ENCODE results near the gene CCDC102A.

The CCDC102A gene

GRCh38 chr16:57513371-57514102, 22.8 kb downstream of the CCDC102A start:
- no peak for DNase-seq (ENCODE audit: low read depth)
- TF ChIP-seq CTCF (conservative IDR thresholded peaks at IDR 0.05; ENCODE audit: low read depth, low read length): no peak

GRCh38 chr16:57512296-57513001, 23.9 kb downstream of the CCDC102A start:
- no peak for DNase-seq (ENCODE audit: low read depth)
- TF ChIP-seq CTCF (conservative IDR thresholded peaks at IDR 0.05; ENCODE audit: low read depth, low read length): no peak

More at GRCh38 chr16:57513371-57514102, 22.8 kb downstream of the CCDC102A start:
- no peak overlapping the region for H3K4me3 ChIP-seq (ENCODE audit: low read depth, low read length)

GRCh38 chr16:57510016-57510871, 26.1 kb downstream of the CCDC102A start:
- TF ChIP-seq CTCF (conservative IDR thresholded peaks at IDR 0.05; ENCODE audit: low read depth, low read length): no peak
- no peak overlapping the region for H3K4me3 ChIP-seq (ENCODE audit: low read depth, low read length)
- DNase-seq (ENCODE audit: low read depth): no peak

More at GRCh38 chr16:57512296-57513001, 23.9 kb downstream of the CCDC102A start:
- H3K4me3 ChIP-seq (ENCODE audit: low read depth, low read length): no peak overlapping the region

- no peak for DNase-seq (ENCODE audit: low read depth)
- TF ChIP-seq CTCF (conservative IDR thresholded peaks at IDR 0.05; ENCODE audit: low read depth, low read length): no peak
- H3K4me3 ChIP-seq (ENCODE audit: low read depth, low read length): no peak overlapping the region
Observed at GRCh38 chr16:57509231-57509923, 27.0 kb downstream of the CCDC102A start.

GRCh38 chr16:57508035-57508425, 28.3 kb downstream of the CCDC102A start:
- no peak overlapping the region for H3K4me3 ChIP-seq (ENCODE audit: low read depth, low read length)
- TF ChIP-seq CTCF (conservative IDR thresholded peaks at IDR 0.05; ENCODE audit: low read depth, low read length): no peak
- no peak for DNase-seq (ENCODE audit: low read depth)

All from choroid plexus epithelial cell (primary cell).